MM.1S (cell line): ENCODE results near the gene VPS35L.

Source experiments
- DNase-seq: peaks from one replicate; pipeline ENCODE4 v3.0.0-alpha.2; 2015
- H2AFZ ChIP-seq: fragments of 300-600 bp; sonication (generic); 2 replicates; pipeline ENCODE4 v1.6.0; 2016; ENCODE audit warnings: antibody characterized with exemption, low read length
- H3F3A ChIP-seq: fragments of 300-600 bp; sonication (generic); 2 replicates; pipeline ENCODE4 v1.6.1; 2016; ENCODE audit warnings: mild to moderate bottlenecking, antibody characterized with exemption, low read length, moderate library complexity, mixed read lengths; ENCODE audit not compliant: insufficient read depth
- H3K27ac ChIP-seq: fragments of 300-600 bp; sonication (generic); 2 replicates; pipeline ENCODE4 v1.5.1; 2016; ENCODE audit warnings: mild to moderate bottlenecking, low read length
- H3K27me3 ChIP-seq: fragments of 300-600 bp; sonication (generic); replicated peaks from 2 replicates; pipeline ENCODE4 v1.6.0; 2016; ENCODE audit warnings: low read length; ENCODE audit not compliant: insufficient read depth
- H3K36me3 ChIP-seq: fragments of 300-600 bp; sonication (generic); replicated peaks from 2 replicates; pipeline ENCODE4 v1.6.1; 2016; ENCODE audit warnings: mild to moderate bottlenecking, low read length, mixed read lengths; ENCODE audit not compliant: insufficient read depth
- H3K4me1 ChIP-seq: fragments of 300-600 bp; sonication (generic); 2 replicates; pipeline ENCODE4 v1.6.1; 2016; ENCODE audit warnings: low read length, mixed read lengths
- H3K4me2 ChIP-seq: fragments of 300-600 bp; sonication (generic); 2 replicates; pipeline ENCODE4 v1.6.0; 2016; ENCODE audit warnings: low read depth, low read length
- H3K4me3 ChIP-seq: fragments of 300-600 bp; sonication (generic); 2 replicates; pipeline ENCODE4 v1.5.1; 2016; ENCODE audit warnings: low read length, mixed read lengths
- H3K79me2 ChIP-seq: fragments of 300-600 bp; sonication (generic); 2 replicates; pipeline ENCODE4 v1.6.1; 2016; ENCODE audit warnings: mixed run types, low read length, mixed read lengths
- H3K9ac ChIP-seq: fragments of 300-600 bp; sonication (generic); 2 replicates; pipeline ENCODE4 v1.6.1; 2016; ENCODE audit warnings: low read length, mixed read lengths
- H3K9me2 ChIP-seq: fragments of 300-600 bp; sonication (generic); replicated peaks from 2 replicates; pipeline ENCODE4 v1.6.1; 2016; ENCODE audit warnings: mild to moderate bottlenecking, low read length, mixed read lengths; ENCODE audit not compliant: insufficient read depth
- H3K9me3 ChIP-seq: fragments of 300-600 bp; sonication (generic); replicated peaks from 2 replicates; pipeline ENCODE4 v1.6.1; 2016; ENCODE audit warnings: mild to moderate bottlenecking, low read length, mixed read lengths; ENCODE audit not compliant: insufficient read depth
- H4K20me1 ChIP-seq: fragments of 300-600 bp; sonication (generic); 2 replicates; pipeline ENCODE4 v1.6.1; 2016; ENCODE audit warnings: mild to moderate bottlenecking, low read length, moderate library complexity, mixed read lengths; ENCODE audit not compliant: insufficient read depth
- EZH2 ChIP-seq: fragments of 300-600 bp; sonication (generic); optimal IDR thresholded peaks from 2 replicates; pipeline ENCODE3; 2017; ENCODE audit warnings: low read depth, mild to moderate bottlenecking, antibody characterized with exemption, low read length, mixed read lengths
- EZH2phosphoT487 ChIP-seq: fragments of 300-600 bp; sonication (generic); IDR thresholded peaks from 2 replicates; pipeline ENCODE4 v1.6.1; 2018; ENCODE audit warnings: antibody characterized with exemption, low read length
- TF ChIP-seq, protein P1 (sequence below): fragments of 300-600 bp; sonication (generic); IDR thresholded peaks from 2 replicates; pipeline ENCODE4 v1.5.1; 2016; ENCODE audit warnings: antibody characterized with exemption, low read length, mixed read lengths

The VPS35L gene

GRCh38 chr16:19522397-19522732 lies 33.1 kb upstream of the VPS35L start:
- no peaks in the 10 kb centered on the region for H3K9me3 ChIP-seq
- no peaks in the 10 kb centered on the region for H3K36me3 ChIP-seq
- H3K4me2 ChIP-seq: peak overlapping the region; percentile 52; the same call in 1 of the 2 replicates
- peak overlapping the region; percentile 17; the same call in 1 of the 2 replicates for H3K27ac ChIP-seq
- peak overlapping the region; percentile 77; the same call in 1 of the 2 replicates for H3K4me3 ChIP-seq
- H3K4me1 ChIP-seq: peaks cover 24% of the 10 kb centered on the region
- H3F3A ChIP-seq: peaks cover 21% of the 10 kb centered on the region
- no peaks in the 10 kb centered on the region for H3K9me2 ChIP-seq
- no peak for DNase-seq
- H3K27me3 ChIP-seq: no peaks in the 10 kb centered on the region
- H4K20me1 ChIP-seq: no peaks in the 10 kb centered on the region
- no peak for TF ChIP-seq EZH2
- no peak for TF ChIP-seq EZH2phosphoT487
- TF ChIP-seq, protein P1, sequence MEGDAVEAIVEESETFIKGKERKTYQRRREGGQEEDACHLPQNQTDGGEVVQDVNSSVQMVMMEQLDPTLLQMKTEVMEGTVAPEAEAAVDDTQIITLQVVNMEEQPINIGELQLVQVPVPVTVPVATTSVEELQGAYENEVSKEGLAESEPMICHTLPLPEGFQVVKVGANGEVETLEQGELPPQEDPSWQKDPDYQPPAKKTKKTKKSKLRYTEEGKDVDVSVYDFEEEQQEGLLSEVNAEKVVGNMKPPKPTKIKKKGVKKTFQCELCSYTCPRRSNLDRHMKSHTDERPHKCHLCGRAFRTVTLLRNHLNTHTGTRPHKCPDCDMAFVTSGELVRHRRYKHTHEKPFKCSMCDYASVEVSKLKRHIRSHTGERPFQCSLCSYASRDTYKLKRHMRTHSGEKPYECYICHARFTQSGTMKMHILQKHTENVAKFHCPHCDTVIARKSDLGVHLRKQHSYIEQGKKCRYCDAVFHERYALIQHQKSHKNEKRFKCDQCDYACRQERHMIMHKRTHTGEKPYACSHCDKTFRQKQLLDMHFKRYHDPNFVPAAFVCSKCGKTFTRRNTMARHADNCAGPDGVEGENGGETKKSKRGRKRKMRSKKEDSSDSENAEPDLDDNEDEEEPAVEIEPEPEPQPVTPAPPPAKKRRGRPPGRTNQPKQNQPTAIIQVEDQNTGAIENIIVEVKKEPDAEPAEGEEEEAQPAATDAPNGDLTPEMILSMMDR: no peak
- peak overlapping the region; percentile 42 for H2AFZ ChIP-seq
- H3K9ac ChIP-seq: peak overlapping the region; percentile 81; the same call in 1 of the 2 replicates
- peaks cover 72% of the 10 kb centered on the region for H3K79me2 ChIP-seq

DNA sequence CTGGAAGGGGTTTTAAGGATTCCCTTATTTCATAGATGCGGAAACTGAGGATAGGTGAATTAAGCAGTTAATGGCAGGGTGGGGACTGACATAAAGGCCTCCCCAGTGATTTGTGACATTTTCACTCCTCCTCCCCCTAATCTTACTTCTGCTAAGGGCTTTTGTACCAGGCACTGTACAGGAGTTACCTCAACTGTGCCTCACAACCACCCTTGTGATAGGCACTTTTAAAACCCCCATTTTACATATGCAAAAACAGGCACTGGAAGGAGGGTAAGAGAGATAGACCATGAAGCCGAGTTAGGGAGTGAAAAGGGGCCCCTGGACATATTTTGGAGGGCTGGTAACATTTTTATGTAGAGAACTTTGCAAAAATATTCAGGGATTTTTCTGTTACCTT lies 32.7 kb upstream of the VPS35L start:
- H3K4me1 ChIP-seq: peaks cover 24% of the 10 kb centered on the region
- H3K27ac ChIP-seq: no peak overlapping the region
- no peak overlapping the region for H3K9ac ChIP-seq
- peak overlapping the region; percentile 42 for H2AFZ ChIP-seq
- H3F3A ChIP-seq: peaks cover 21% of the 10 kb centered on the region
- H3K79me2 ChIP-seq: peaks cover 68% of the 10 kb centered on the region
- H3K4me2 ChIP-seq: peak overlapping the region; percentile 52; the same call in 1 of the 2 replicates
- no peak overlapping the region for H3K4me3 ChIP-seq
- DNase-seq: no peak
- no peak for TF ChIP-seq EZH2phosphoT487
- TF ChIP-seq EZH2: no peak
- TF ChIP-seq, protein P1: no peak
- no peaks in the 10 kb centered on the region for H3K9me2 ChIP-seq
- H3K36me3 ChIP-seq: no peaks in the 10 kb centered on the region
- H4K20me1 ChIP-seq: no peaks in the 10 kb centered on the region
- H3K9me3 ChIP-seq: no peaks in the 10 kb centered on the region
- H3K27me3 ChIP-seq: no peaks in the 10 kb centered on the region

GRCh38 chr16:19523184-19523558 lies 32.3 kb upstream of the VPS35L start:
- 0 out of 2 replicates have a peak overlapping the region, but pooled peaks have one; percentile 85 for H3K4me3 ChIP-seq
- no peaks in the 10 kb centered on the region for H3K9me2 ChIP-seq
- H3K36me3 ChIP-seq: 0 out of 2 replicates have a peak, but pooled peaks cover 2% of the 10 kb centered on the region
- no peak for DNase-seq
- H3K79me2 ChIP-seq: peaks cover 67% of the 10 kb centered on the region
- H3K4me2 ChIP-seq: peak overlapping the region; percentile 37; the same call in 1 of the 2 replicates
- no peak for TF ChIP-seq EZH2
- no peak for TF ChIP-seq EZH2phosphoT487
- TF ChIP-seq, protein P1: no peak
- H3K27me3 ChIP-seq: no peaks in the 10 kb centered on the region
- no peaks in the 10 kb centered on the region for H3K9me3 ChIP-seq
- H4K20me1 ChIP-seq: no peaks in the 10 kb centered on the region
- peaks cover 21% of the 10 kb centered on the region for H3F3A ChIP-seq
- H3K4me1 ChIP-seq: peaks cover 24% of the 10 kb centered on the region
- no peak overlapping the region for H3K9ac ChIP-seq
- H3K27ac ChIP-seq: no peak overlapping the region
- H2AFZ ChIP-seq: peak overlapping the region; percentile 71
